Smooth muscle cell (in vitro differentiated cells): ENCODE results near the gene ZNF385A. TPM values are rescaled to one million over a fixed set of nuclear protein-coding genes. Genes with fewer than 3 reads are reported as not detected.

Source experiments
- DNase-seq: peaks from one replicate; lab custom pipeline; 2025; ENCODE audit not compliant: unreplicated experiment; lab: John Stamatoyannopoulos, UW
- H2AFZ ChIP-seq: fragments of 200-600 bp; sonication (generic); 2 replicates; pipeline ENCODE4 v1.6.0; 2016; ENCODE audit warnings: antibody characterized with exemption, low read depth, mild to moderate bottlenecking
- H3F3A ChIP-seq: fragments of 200-600 bp; sonication (generic); 2 replicates; pipeline ENCODE4 v1.6.0; 2017; ENCODE audit warnings: antibody characterized with exemption, low read depth
- H3K27ac ChIP-seq: fragments of 200-600 bp; sonication (generic); 2 replicates; pipeline ENCODE4 v1.5.1; 2016; ENCODE audit warnings: low read depth, mild to moderate bottlenecking
- H3K27me3 ChIP-seq: fragments of 200-600 bp; sonication (generic); 2 replicates; pipeline ENCODE4 v1.6.1; 2016; ENCODE audit warnings: low read depth, mild to moderate bottlenecking
- H3K36me3 ChIP-seq: fragments of 200-600 bp; sonication (generic); 2 replicates; pipeline ENCODE4 v1.5.1; 2016; ENCODE audit warnings: low read depth
- H3K4me1 ChIP-seq: fragments of 200-600 bp; sonication (generic); 2 replicates; pipeline ENCODE4 v1.5.1; 2016; ENCODE audit warnings: low read depth
- H3K4me2 ChIP-seq: fragments of 200-600 bp; sonication (generic); 2 replicates; pipeline ENCODE4 v1.6.0; 2016; ENCODE audit warnings: mild to moderate bottlenecking
- H3K4me3 ChIP-seq: fragments of 200-600 bp; sonication (generic); 2 replicates; pipeline ENCODE4 v1.5.1; 2016; ENCODE audit warnings: mild to moderate bottlenecking
- H3K79me2 ChIP-seq: fragments of 200-600 bp; sonication (generic); 2 replicates; pipeline ENCODE4 v1.6.0; 2016; ENCODE audit warnings: low read depth, mild to moderate bottlenecking
- H3K9ac ChIP-seq: fragments of 200-600 bp; sonication (generic); 2 replicates; pipeline ENCODE4 v1.6.0; 2016; ENCODE audit warnings: low read depth
- H3K9me3 ChIP-seq: fragments of 200-600 bp; sonication (generic); replicated peaks from 2 replicates; pipeline ENCODE4 v1.5.1; 2016; ENCODE audit warnings: low read depth
- H4K20me1 ChIP-seq: fragments of 200-600 bp; sonication (generic); 2 replicates; pipeline ENCODE4 v1.6.0; 2016; ENCODE audit warnings: low read depth
- WGBS: methylation state at CpG from one replicate; pipeline ENCODE4 v1.1.7; 2016; ENCODE audit warnings: low lambda C conversion rate; 5-methylcytosine and 5-hydroxymethylcytosine counted together
- polyA plus RNA-seq: library from polyadenylated mRNA; unstranded; fragments of >200 nt; fragmentation: Nextera tagmentation; extraction: Ambion mirVana; gene quantifications from 2 replicates; pipeline ENCODE4 v1.2.1, GENCODE V29; 2016
- total RNA-seq: library from RNA; depleted of rRNA; stranded (reverse); fragments of >200 nt; gene quantifications from 2 replicates; pipeline ENCODE4 v1.2.3, GENCODE V29; 2014
- TF ChIP-seq, protein P1 (sequence below): fragments of 200-600 bp; sonication (generic); IDR thresholded peaks from 2 replicates; pipeline ENCODE4 v1.5.1; 2017; ENCODE audit warnings: borderline replicate concordance, mild to moderate bottlenecking, antibody characterized with exemption; ENCODE audit not compliant: insufficient read depth, poor library complexity, severe bottlenecking

The ZNF385A gene
- total and polyA plus RNA-seq, 2 experiments from 2014 or later, result 6.5 to 20.2 TPM

DNA sequence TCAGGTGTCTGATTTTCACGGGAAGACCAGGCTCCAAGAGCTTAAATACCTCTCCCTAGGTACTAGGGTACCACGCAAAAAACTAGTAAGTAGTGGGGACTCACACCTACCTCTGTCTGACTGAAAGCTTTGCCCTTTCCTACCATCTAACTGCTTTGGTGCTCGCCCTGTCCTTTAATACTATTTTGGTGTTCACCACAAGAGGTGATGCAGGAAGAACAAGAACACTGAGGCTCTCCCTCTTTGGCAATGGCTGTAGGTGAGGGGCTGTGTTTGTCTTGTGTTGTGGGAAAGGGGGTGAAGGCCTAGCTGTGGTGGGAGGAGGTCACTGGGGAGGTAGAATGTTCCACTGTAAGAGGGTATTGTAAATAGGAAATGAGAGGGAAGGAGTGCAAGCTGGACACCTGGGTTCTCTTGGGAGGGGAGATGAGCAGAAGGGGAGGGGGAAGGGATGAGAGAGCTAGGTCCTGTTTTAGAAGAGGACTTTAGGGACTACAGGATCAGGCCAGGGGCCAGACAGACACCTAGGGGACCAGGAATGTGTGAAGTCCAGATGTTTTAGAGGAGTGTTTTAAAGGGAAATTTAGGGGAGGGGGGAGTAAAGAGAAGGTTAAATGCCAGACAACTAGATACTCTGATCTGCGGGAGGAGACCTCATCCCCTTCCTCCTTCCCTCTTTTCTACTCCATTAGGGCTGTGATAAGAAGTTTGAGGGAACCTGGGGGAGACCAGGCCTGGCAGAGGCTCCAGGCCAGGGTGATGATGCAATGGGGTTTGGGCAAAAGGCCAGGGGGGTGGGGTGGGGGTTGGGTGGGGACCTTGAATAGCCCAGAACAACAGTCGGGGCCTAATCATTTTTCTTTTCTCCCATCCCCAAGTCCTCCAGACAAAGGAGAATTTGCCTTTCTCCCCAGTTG, 32.4 kb upstream of the ZNF385A start:
- Histone ChIP-seq H3K27ac (peak overlapping the region; percentile 92), H3F3A (peaks cover 13% of the 10 kb centered on the region), H3K27me3 (no peaks in the 10 kb centered on the region), H3K9me3 (no peaks in the 10 kb centered on the region), H3K4me2 (peak overlapping the region; percentile 94), H3K79me2 (peaks cover 71% of the 10 kb centered on the region), H3K4me3 (peak overlapping the region; percentile 100), H2AFZ (no peak overlapping the region), H3K36me3 (no peaks in the 10 kb centered on the region), H4K20me1 (peaks cover 63% of the 10 kb centered on the region), H3K4me1 (peaks cover 33% of the 10 kb centered on the region), H3K9ac (peak overlapping the region; percentile 96)
- DNase-seq, result no peak
- 73% methylated on average over 5 of the region's 5 CpGs for WGBS
- TF ChIP-seq, protein P1, sequence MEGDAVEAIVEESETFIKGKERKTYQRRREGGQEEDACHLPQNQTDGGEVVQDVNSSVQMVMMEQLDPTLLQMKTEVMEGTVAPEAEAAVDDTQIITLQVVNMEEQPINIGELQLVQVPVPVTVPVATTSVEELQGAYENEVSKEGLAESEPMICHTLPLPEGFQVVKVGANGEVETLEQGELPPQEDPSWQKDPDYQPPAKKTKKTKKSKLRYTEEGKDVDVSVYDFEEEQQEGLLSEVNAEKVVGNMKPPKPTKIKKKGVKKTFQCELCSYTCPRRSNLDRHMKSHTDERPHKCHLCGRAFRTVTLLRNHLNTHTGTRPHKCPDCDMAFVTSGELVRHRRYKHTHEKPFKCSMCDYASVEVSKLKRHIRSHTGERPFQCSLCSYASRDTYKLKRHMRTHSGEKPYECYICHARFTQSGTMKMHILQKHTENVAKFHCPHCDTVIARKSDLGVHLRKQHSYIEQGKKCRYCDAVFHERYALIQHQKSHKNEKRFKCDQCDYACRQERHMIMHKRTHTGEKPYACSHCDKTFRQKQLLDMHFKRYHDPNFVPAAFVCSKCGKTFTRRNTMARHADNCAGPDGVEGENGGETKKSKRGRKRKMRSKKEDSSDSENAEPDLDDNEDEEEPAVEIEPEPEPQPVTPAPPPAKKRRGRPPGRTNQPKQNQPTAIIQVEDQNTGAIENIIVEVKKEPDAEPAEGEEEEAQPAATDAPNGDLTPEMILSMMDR, result no peak

DNA sequence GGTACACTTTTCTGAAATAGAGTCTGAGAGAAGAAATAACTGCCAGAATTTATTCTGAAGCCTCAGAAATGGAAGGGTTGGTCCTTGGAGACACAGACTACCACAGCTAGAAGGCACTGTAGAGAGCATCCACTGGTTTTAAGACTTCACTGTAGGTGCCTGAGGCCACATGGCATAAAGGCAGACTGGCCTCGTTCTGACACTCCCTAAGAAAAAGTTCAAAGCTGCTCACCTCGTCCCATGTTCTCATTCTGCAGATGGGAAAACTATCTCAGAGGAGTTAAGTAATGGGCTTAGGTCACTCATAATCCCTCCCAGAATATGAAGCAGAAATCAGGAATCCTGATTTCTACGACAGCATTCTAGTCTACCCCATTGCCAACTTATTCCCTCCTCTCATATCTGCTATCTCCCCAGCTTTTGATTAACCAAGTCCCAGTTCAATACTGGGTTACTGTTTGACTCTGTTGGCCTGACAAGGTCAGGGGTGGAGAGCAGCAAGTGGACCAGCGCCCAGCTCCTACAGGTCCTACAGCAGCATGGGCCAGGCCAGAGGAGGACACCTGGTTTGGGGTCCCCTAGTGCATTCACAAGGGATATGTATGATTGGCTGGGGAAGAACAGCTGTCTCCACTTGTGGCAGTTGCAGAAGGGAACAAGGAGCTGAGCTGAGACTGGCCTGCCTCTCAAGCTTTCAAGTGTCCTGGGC, 30.8 kb upstream of the ZNF385A start:
- Histone ChIP-seq H2AFZ (no peak overlapping the region), H3K4me3 (no peak overlapping the region), H3K36me3 (no peaks in the 10 kb centered on the region), H4K20me1 (peaks cover 77% of the 10 kb centered on the region), H3K27ac (peak overlapping the region; percentile 18), H3K9ac (no peak overlapping the region), H3K9me3 (no peaks in the 10 kb centered on the region), H3K4me2 (peak overlapping the region; percentile 53), H3K4me1 (peaks cover 22% of the 10 kb centered on the region), H3F3A (peaks cover 23% of the 10 kb centered on the region), H3K79me2 (peaks cover 77% of the 10 kb centered on the region), H3K27me3 (no peaks in the 10 kb centered on the region)
- TF ChIP-seq, protein P1, result no peak
- WGBS, result 62% methylated on average over 4 of the region's 4 CpGs
- no peak for DNase-seq

DNA sequence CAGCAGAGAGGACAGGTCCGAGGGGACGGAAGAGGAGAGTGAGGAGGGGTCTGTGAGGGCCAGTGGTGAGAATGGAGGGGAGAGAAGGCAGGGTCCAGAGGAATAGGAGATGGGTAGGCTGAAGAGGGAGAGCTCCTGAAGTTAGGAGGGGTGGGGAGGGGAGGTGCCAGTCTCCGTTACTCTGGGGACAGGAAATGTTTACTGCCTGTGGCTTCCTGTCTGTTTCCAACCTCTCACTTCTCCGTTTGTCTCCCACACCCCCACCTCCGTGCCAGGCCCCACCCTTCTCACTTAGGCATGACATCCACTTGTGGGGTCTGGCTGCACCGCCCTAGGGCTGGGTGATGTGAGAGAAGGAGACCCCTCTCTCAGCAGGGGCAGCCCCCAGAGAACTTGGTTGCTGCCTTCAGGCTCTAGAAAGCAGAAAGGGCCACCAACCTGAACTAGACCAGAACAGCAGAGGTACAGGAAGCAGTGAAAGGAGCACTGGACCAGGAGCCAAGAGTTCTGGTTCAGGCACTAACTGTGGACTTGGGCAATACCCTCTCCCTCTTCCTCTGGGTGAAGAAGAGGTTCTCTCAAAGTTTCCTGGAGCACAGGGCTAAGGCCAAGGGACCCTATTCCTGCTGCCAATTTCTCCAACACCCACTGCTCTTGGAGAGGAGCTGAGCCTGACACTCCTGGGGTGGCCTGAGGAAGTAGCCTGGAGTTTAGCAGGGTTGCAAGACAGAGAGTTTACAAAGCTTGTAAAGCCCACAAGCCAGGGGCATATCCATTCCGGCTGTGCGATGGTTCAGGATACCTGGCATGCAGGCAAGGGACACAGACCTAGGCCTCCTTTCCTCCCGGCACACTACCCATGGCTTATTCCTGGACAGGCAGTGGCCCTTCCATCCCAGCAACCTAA, 29.0 kb upstream of the ZNF385A start:
- peak overlapping the region; percentile 89 for H3K27ac ChIP-seq
- no peaks in the 10 kb centered on the region for H3K36me3 ChIP-seq
- H3K9me3 ChIP-seq, result no peaks in the 10 kb centered on the region
- H3K4me3 ChIP-seq, result no peak overlapping the region
- H3F3A ChIP-seq, result peaks cover 20% of the 10 kb centered on the region
- H3K27me3 ChIP-seq, result no peaks in the 10 kb centered on the region
- H3K4me1 ChIP-seq, result peaks cover 13% of the 10 kb centered on the region
- peak overlapping the region; percentile 68 for H3K9ac ChIP-seq
- WGBS, result 74% methylated on average over 8 of the region's 9 CpGs
- TF ChIP-seq, protein P1, result no peak
- no peak overlapping the region for H2AFZ ChIP-seq
- DNase-seq, result no peak
- peaks cover 94% of the 10 kb centered on the region for H4K20me1 ChIP-seq
- peak overlapping the region; percentile 44 for H3K4me2 ChIP-seq
- H3K79me2 ChIP-seq, result peaks cover 82% of the 10 kb centered on the region
